ENCODE results near the gene VPS35.

The VPS35 gene

GRCh38 chr16:46607529-46607928 is 81.4 kb downstream of the VPS35 start:
- peak; percentile 31 to 36 for DNase-seq

- DNase-seq = no peak
Measured at GRCh38 chr16:46606231-46606630, 82.7 kb downstream of the VPS35 start.

Data from SHP77 (cell line).